HepG2 (cell line): ENCODE results near the gene MGLL.

ENCODE experiments used
- CBX2 ChIP-seq, 2 experiments: fragments of 200-600 bp in 1 of 2; sonication (generic); formaldehyde crosslinking in 1 of 2; IDR thresholded peaks; 2 replicates each; pipeline versions ENCODE4 v1.7.0 to v1.8.1; 2018 to 2022; ENCODE audit warnings: low read depth in 2 of 2, low read length in 1 of 2, mild to moderate bottlenecking in 1 of 2, missing genetic modification reagents in 1 of 2
- MYC ChIP-seq: sonication (generic); formaldehyde crosslinking; IDR thresholded peaks from 2 replicates; pipeline ENCODE4 v1.9.0; 2021; ENCODE audit warnings: missing genetic modification reagents, borderline replicate concordance
- POLR2A ChIP-seq, 2 experiments: IDR thresholded peaks; 2 replicates each; pipeline ENCODE4 v1.6.1; 2011; ENCODE audit warnings: low read depth in 2 of 2, low read length in 2 of 2, mild to moderate bottlenecking in 1 of 2, moderate library complexity in 1 of 2; ENCODE audit not compliant: insufficient read depth in 1 of 2
- SMC3 ChIP-seq: IDR thresholded peaks from 2 replicates; pipeline ENCODE4 v1.6.1; 2011; ENCODE audit warnings: low read length, improper control_type of control experiment
- ZBTB21 ChIP-seq: sonication (generic); formaldehyde crosslinking; IDR thresholded peaks from 2 replicates; pipeline ENCODE4 v1.4.0; 2020; ENCODE audit warnings: missing genetic modification reagents
- ZNF121 ChIP-seq: sonication (generic); formaldehyde crosslinking; IDR thresholded peaks from 2 replicates; pipeline ENCODE4 v1.5.0; 2020; ENCODE audit warnings: mild to moderate bottlenecking, missing genetic modification reagents
- ZNF138 ChIP-seq: sonication (generic); formaldehyde crosslinking; IDR thresholded peaks from 2 replicates; pipeline ENCODE4 v1.5.0; 2020; ENCODE audit warnings: mild to moderate bottlenecking, low read depth, missing genetic modification reagents
- ZNF225 ChIP-seq: sonication (generic); formaldehyde crosslinking; IDR thresholded peaks from 2 replicates; pipeline ENCODE4 v1.4.0; 2020; ENCODE audit warnings: mild to moderate bottlenecking, missing genetic modification reagents
- ZNF263 ChIP-seq: sonication (generic); formaldehyde crosslinking; IDR thresholded peaks from 2 replicates; pipeline ENCODE4 v1.4.0; 2020; ENCODE audit warnings: missing genetic modification reagents
- TF ChIP-seq, protein P1 (sequence below): sonication (generic); formaldehyde crosslinking; IDR thresholded peaks from 2 replicates; pipeline ENCODE4 v1.5.0; 2020; ENCODE audit warnings: mild to moderate bottlenecking, missing genetic modification reagents, moderate library complexity

- TF ChIP-seq, protein P1, sequence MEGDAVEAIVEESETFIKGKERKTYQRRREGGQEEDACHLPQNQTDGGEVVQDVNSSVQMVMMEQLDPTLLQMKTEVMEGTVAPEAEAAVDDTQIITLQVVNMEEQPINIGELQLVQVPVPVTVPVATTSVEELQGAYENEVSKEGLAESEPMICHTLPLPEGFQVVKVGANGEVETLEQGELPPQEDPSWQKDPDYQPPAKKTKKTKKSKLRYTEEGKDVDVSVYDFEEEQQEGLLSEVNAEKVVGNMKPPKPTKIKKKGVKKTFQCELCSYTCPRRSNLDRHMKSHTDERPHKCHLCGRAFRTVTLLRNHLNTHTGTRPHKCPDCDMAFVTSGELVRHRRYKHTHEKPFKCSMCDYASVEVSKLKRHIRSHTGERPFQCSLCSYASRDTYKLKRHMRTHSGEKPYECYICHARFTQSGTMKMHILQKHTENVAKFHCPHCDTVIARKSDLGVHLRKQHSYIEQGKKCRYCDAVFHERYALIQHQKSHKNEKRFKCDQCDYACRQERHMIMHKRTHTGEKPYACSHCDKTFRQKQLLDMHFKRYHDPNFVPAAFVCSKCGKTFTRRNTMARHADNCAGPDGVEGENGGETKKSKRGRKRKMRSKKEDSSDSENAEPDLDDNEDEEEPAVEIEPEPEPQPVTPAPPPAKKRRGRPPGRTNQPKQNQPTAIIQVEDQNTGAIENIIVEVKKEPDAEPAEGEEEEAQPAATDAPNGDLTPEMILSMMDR (CRISPR knock-in tag) = no peak
- TF ChIP-seq ZNF225 (no peak), ZNF263 (CRISPR knock-in tag) (no peak), POLR2A (IDR thresholded peaks at IDR 0.05; ENCODE audit: insufficient read depth in 1 of 2, low read depth in 2 of 2, low read length in 2 of 2) (no peak), ZBTB21 (CRISPR knock-in tag) (no peak), CBX2 (IDR thresholded peaks at IDR 0.05; ENCODE audit: low read depth, low read length) (no peak), CBX2 (CRISPR knock-in tag; IDR thresholded peaks at IDR 0.05; ENCODE audit: low read depth) (no peak), ZNF121 (CRISPR knock-in tag) (no peak), SMC3 (no peak), ZNF138 (CRISPR knock-in tag) (no peak), MYC (CRISPR knock-in tag) (no peak)
These were observed 142.1 kb downstream of the MGLL start for GRCh38 chr3:127680146-127680661.
